Measurements from ENCODE around the gene LHB. TPM values are rescaled to one million over a fixed set of nuclear protein-coding genes. Genes with fewer than 3 reads are reported as not detected.

LHB gene
- polyA plus RNA-seq, 10 donors = 0.34 TPM; not detected in 9

GRCh38 chr19:49014123-49014869, 2.6 kb downstream of the LHB start:
- DNase-seq = no peak

- no peak for DNase-seq
These were observed 5.7 kb downstream of the LHB start for GRCh38 chr19:49011194-49011593.

- DNase-seq = no peak
These were observed 6.4 kb downstream of the LHB start for GRCh38 chr19:49010453-49010852.

- no peak for DNase-seq
These were observed 7.1 kb downstream of the LHB start for GRCh38 chr19:49009828-49010227.

DNA sequence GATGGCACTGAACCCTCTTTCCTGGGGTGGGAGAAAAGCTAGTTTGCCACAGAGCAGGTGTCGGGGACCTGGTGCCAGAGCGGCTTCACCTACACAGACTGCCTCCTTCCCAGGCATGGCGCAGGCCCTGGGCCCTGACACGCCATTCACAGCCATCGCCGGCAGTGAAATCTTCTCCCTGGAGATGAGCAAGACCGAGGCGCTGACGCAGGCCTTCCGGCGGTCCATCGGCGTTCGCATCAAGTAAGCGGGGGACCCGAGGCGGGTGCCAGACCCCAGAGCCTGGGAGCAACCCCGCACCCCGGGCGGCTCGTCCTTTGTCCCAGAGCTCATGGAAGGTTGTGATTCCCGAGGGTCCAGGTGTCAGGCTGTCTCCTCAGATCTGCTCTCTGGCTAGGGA, 10.0 kb downstream of the LHB start:
- no peak for DNase-seq

DNA sequence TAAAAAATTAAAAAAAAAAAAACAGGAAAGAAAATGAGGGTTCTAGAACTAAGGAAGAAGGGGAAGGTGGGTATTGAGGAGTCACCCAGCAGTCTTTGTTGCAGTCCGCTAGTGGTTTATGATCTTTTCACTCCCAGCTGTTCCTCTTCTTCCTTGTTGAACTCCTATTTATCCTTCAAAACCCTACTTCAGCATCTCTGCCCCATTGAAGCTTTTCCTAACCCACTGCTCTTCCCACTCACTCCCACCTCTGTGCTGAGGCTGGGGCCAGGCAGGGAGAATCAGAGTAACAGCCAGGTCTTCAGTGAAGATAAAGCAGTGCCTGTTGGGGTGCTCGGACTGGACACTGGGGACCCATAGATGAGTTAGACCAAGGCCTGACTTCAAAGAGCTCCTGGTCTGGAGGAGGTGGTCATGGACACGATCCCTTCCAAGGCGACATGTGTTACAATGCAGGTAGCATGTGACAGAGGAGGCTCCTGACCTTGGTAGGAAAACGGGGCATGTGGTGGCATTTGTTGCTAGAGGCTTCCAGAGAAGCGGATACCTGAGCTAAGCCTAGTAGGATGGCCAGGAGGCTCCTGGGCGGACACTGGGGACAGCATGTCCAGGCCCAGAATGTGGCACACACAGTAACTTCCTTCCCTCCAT, 11.8 kb downstream of the LHB start:
- DNase-seq = no peak

- DNase-seq = no peak
These were observed 12.8 kb downstream of the LHB start for GRCh38 chr19:49004133-49004532.

DNA sequence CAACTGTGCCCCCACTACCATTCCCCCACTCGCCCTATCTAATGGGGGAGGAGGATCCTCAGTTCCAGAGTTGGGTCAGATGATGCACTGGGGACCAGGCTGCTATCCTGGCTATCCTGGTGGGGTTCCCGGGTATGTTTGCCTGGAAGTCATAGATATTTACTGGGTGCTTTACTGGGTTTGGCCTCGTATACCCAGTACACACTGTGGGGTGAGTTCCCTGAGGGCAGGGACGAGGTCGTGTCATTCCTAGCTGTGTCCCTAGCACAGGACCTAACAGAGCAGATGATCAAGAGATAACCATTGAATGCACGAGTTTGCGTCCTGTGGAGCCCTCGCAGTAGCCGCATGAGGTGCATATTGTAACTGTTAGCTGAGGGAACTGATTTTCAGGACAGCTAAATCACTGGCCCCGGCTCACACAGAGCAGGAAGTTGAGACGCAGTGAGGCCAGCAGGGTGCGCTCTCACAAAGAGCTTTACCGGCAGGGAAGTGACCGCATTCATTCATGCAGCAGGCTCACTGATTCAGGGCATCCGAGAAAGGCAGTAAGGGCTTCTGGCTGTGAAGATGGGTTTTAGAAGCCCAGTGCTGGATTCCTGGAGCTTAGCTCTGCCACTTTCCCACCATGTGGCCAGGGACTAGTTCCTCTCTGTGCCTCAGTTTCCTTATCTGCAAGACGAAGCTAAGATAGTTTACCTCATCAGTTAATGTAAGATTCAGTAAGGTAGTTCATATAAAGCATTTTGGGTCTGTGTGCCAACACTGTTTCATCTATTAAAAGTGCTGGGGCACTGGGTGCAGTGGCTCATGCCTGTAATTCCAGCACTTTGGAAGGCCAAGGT, 17.2 kb downstream of the LHB start:
- peak in 1 of 3 donors; percentile 49 for DNase-seq

DNA sequence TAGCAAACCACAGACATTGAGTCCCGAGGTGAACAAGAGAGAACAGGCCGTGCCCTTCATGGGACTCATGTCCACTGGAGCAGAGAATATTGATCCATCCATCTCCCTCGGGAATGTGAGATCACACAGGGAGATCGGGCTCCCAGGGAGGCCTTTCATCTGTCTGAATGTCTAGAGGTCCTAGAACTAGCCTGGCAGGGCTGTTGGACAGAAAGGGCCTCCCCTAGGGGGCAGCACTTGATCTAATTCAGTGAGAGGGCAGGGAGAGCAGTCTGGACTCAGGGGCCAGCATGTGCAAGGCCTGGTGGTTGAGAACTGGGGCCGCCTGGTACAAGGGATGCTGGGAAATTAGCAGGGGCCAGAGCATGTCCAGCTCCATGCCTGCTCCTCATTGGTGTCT, 18.9 kb downstream of the LHB start:
- DNase-seq = no peak

GRCh38 chr19:48994035-48994386, 22.9 kb downstream of the LHB start:
- no peak for DNase-seq

GRCh38 chr19:48993175-48994034, 23.5 kb downstream of the LHB start, which contains the start of the genes GYS1 and RUVBL2:
TSS of gene GYS1 (minus strand) at chr19:48993309. CDS start at chr19:48993112, 197 bp downstream.
TSS of gene RUVBL2 (plus strand) at chr19:48993887. CDS start at chr19:48993912, 25 bp downstream.
- peak; percentile 100 for DNase-seq

GRCh38 chr19:48992581-48993174, 24.2 kb downstream of the LHB start:
- DNase-seq = peak in 1 of 3 donors; percentile 35

DNA sequence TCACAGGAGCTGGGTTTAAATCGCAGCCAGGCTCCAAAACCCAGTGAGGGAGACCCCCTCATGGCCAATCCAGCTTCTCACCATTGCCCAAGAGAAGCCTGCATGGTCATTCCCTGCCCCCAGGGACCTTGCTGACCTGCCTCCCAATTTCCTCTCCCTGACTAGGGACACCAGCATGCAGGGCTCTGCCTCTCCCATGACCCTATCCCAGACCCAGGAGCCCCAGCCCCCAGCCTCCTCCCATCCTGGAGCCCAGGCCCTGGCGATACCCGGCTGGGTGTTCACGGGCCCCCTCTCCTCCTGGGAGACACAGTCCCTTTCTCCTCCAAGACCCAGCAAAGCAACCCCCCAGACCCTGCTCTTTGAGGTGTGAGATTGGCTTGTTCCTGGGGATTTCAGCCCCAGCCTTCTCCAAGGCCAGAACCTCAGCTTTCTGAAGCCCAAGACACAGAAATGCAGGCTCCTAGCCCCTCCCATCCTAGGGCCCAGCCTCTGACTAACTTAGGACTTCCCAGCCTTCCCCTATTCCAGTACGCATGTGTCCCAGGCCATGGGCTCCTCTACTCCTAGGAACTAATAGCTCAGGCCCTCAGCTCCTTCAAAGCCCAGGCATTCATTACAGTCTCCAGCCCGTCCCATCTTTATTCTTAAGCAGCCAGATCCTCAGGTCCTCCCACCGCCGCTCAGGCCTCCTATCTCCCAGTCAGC, 24.9 kb downstream of the LHB start:
- peak; percentile 75 to 89 (median 79) for DNase-seq

GRCh38 chr19:48991011-48991609, 25.8 kb downstream of the LHB start:
- no peak for DNase-seq

GRCh38 chr19:48990400-48990799, 26.5 kb downstream of the LHB start:
- DNase-seq = no peak

DNA sequence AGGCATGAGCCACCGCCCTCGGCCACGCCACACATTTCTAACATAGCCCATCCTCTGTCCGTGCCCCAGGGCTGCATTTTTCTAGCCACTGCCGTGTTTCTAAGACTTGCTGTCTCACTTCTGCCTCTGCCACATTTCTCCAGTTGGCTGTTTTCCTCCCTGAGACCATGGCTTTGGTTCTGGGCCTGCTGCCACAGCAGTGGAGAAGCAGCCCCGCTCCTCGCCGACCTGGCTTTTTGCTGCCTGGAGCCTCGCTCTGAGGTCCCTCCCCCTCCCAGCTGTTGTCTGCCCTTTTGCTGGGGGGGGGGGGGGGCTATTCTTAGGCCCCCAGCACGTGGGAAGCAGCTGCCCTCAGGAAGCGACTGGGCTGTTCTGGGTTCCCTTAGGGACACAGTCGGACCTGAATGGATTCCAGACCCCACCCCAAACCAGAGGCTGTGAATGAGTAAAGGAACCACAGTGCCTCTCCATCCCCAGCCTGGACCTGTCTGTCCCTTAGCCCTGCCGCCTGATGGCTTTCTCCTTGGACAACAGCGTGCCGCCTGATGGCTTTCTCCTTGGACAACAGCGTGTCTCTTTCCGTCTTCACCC, 27.1 kb downstream of the LHB start:
- peak; percentile 52 to 61 (median 60) for DNase-seq

DNA sequence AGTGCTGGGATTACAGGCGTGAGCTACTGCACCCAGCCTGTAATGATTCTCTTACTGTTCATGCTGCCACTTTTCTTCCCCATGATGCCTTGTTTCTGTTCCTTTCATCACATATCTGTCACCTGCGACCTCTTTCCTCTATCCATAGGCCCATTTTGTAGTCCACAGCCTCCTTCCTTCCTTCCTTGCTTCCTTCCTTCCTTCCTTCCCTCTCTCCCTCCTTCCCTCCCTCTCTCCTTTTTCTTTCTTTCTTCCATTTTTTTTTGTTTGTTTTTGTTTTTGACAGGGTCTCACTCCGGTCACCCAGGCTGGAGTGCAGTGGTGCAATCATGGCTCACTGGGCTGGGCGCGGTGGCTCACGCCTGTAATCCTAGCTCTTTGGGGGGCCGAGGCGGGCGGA, 28.0 kb downstream of the LHB start:
- DNase-seq = no peak

DNA sequence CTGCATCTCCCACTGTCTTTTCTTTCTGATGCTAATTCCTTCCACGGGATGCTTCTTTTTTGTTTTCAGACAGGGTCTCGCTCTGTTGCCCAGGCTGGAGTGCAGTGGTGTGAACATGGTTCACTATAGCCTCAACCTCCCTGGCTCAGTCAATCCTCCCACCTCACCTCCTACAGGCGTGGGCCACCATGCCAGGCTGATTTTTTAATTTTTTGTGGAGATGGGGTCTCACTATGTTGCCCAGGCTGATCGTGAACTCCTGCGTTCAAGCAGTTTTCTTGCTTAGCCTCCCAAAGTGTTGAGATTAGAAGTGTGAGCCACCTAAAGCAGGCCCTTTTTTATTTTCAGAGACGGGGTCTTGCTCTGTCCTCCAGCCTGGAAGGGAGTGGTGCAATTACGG, 28.6 kb downstream of the LHB start:
- DNase-seq = no peak

DNA sequence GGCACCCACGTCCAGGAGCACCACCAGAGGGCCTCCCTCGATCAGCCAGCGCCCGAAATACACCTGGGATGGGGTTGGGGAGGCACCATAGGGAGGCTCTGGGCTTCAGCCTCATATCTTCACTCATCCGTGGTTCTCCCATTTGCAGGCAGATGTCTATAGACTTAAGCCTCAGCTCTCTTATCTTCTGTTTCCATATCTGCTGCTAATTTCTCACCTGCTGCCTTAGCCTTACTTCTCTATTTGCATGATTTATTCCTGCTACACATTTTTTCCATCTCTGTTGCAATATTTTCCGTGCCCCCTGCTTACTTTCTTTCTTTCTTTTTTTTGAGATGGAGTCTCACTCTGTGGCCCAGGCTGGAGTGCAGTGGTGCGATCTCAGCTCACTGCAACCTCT, 29.6 kb downstream of the LHB start:
- DNase-seq = no peak

DNA sequence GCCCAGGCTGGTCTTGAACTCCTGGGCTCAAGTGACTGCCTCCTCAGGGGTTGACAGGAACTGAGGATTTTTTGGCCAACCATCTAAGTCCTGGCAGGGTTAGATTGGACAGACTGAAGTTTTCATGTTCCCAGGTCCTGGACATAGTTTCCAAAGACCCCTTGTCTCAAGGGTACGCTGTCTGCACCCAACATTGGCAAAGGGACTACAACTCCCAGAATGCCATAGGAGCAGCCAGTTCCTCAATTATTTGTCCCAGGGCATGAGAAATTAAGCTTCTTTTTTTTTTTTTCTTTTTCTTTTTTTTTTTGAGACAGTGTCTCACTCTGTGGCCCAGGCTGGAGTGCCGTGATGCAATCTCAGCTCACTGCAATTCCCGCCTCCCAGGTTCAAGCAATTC, 30.7 kb downstream of the LHB start:
- no peak for DNase-seq

Data from muscle of back (tissue), 11 donors.